ENCODE data around the gene NAIF1. TPM values are rescaled to one million over a fixed set of nuclear protein-coding genes. Genes with fewer than 3 reads are reported as not detected.

NAIF1 gene, protein sequence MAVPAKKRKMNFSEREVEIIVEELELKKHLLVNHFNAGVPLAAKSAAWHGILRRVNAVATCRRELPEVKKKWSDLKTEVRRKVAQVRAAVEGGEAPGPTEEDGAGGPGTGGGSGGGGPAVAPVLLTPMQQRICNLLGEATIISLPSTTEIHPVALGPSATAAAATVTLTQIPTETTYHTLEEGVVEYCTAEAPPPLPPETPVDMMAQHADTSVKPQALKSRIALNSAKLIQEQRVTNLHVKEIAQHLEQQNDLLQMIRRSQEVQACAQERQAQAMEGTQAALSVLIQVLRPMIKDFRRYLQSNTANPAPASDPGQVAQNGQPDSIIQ
- 6.3 and 8.8 TPM in 2 replicates for total RNA-seq

GRCh38 chr9:128066713-128067644 is at the start of gene NAIF1:
NAIF1 (minus strand) TSS chr9:128067320; CDS start chr9:128067101, 219 bp downstream.

DNA sequence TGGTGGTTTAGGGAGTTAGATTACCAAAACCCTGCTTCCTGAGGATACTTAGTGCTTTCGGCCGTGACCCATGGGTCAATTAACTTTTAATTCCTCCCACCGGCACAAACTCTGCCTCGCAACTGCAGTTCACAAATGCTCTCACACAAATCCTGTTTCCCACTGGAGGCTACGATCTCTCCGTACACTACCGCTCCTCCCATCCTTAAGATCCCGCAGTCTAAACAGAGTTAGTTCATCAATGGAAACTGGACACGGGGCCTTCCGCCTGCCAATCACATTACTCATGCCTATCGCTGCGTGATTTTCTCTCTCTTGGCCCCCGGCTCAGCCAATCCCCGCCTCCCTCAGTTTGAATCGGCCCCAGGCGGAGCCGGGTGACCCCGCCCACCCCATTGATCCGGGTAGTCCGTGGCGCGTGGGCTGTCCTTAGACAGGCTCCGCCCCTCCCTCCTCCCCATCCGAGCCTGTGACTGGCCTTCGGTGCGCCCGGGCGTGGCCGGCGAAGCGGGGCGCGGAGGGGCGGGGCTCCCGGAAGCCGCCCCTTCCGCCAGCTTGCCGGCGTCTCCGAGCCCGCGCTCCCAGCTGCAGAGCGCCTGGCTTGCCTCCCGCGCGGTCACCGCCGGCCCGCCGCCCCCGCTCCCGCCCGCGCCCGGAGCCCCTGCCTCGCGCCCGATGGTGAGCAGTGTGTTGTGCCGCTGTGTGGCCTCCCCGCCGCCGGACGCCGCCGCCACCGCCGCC is 695 bp upstream of the NAIF1 start, which contains the start of gene SLC25A25:
Gene SLC25A25 (plus strand): TSS at position 588 of the 741 bp plus-strand sequence. CDS start 88 bp downstream, at position 676.

Other genes starting within 250 kb of the NAIF1 start
- 52.6 and 61.7 TPM in 2 replicates for gene ENG, start 212.7 kb downstream of the NAIF1 start, total RNA-seq
- gene AK1, start 189.6 kb downstream of the NAIF1 start, total RNA-seq: 152 and 156 TPM in 2 replicates
- gene ST6GALNAC6, start 167.7 kb downstream of the NAIF1 start, total RNA-seq: 81.9 and 89.9 TPM in 2 replicates
- gene ST6GALNAC4, start 150.3 kb downstream of the NAIF1 start, total RNA-seq: 46.0 and 52.7 TPM in 2 replicates
- 3.8 and 3.9 TPM in 2 replicates for gene PIP5KL1, start 136.5 kb downstream of the NAIF1 start, total RNA-seq
- gene DPM2, start 129.5 kb downstream of the NAIF1 start, total RNA-seq: 11.3 and 11.4 TPM in 2 replicates
- 9.5 and 15.4 TPM in 2 replicates for gene EEIG1, start 86.3 kb downstream of the NAIF1 start, total RNA-seq
- 16.4 and 19.3 TPM in 2 replicates for gene SLC25A25, start 912 bp upstream of the NAIF1 start, total RNA-seq
- gene PTGES2, start 60.4 kb upstream of the NAIF1 start, total RNA-seq: 31.1 and 34.2 TPM in 2 replicates
- gene LCN2, start 82.1 kb upstream of the NAIF1 start, total RNA-seq: 0.39 TPM in 1 of 2 replicates, not detected in the other
- gene BBLN, start 92.9 kb upstream of the NAIF1 start, total RNA-seq: 43.0 and 62.7 TPM in 2 replicates
- gene CIZ1, start 124.3 kb upstream of the NAIF1 start, total RNA-seq: 32.5 and 38.3 TPM in 2 replicates
- gene DNM1, start 136.1 kb upstream of the NAIF1 start, total RNA-seq: 9.4 and 16.5 TPM in 2 replicates
- 112 and 134 TPM in 2 replicates for gene GOLGA2, start 208.7 kb upstream of the NAIF1 start, total RNA-seq
- gene SWI5, start 209.0 kb upstream of the NAIF1 start, total RNA-seq: 20.1 and 22.7 TPM in 2 replicates